OCI-LY3 (cell line): Measurements from ENCODE around the gene GZMA.
A peak's percentile ranks its signal among the peaks of the same experiment; 100 is the strongest.

ENCODE experiments used
- H2AFZ ChIP-seq: fragments of 200-600, 300-600 bp; shearing (Covaris generic); 2 replicates; pipeline ENCODE4 v1.6.0; 2014; ENCODE audit warnings: antibody characterized with exemption, low read depth, low read length
- H3K27ac ChIP-seq: fragments of 200-600, 300-600 bp; sonication (generic); 2 replicates; pipeline ENCODE4 v1.5.1; 2014; ENCODE audit warnings: mild to moderate bottlenecking, low read length, moderate library complexity, mixed read lengths
- H3K27me3 ChIP-seq: fragments of 200-600, 300-600 bp; sonication (generic); 2 replicates; pipeline ENCODE4 v1.6.1; 2014; ENCODE audit warnings: low read depth, low read length, mixed read lengths
- H3K36me3 ChIP-seq: fragments of 200-600, 300-600 bp; sonication (generic); replicated peaks from 2 replicates; pipeline ENCODE3; 2014; ENCODE audit warnings: low read depth, low read length, mixed read lengths
- H3K4me1 ChIP-seq: fragments of 300-600, 200-600 bp; sonication (generic); 2 replicates; pipeline ENCODE4 v1.6.1; 2014; ENCODE audit warnings: low read length, mixed read lengths
- H3K4me2 ChIP-seq: fragments of 200-600, 300-600 bp; sonication (generic); 2 replicates; pipeline ENCODE4 v1.6.1; 2014; ENCODE audit warnings: low read length, mixed read lengths
- H3K4me3 ChIP-seq: fragments of 300-600, 200-600 bp; sonication (generic); 2 replicates; pipeline ENCODE4 v1.5.1; 2014; ENCODE audit warnings: antibody characterized with exemption, mild to moderate bottlenecking, low read length, moderate library complexity
- H3K79me2 ChIP-seq: fragments of 300-600, 200-600 bp; shearing (Covaris generic); 2 replicates; pipeline ENCODE4 v1.6.1; 2014; ENCODE audit warnings: mild to moderate bottlenecking, low read length, mixed read lengths
- H3K9ac ChIP-seq: fragments of 300-600, 200-600 bp; shearing (Covaris generic); 2 replicates; pipeline ENCODE4 v1.6.0; 2014; ENCODE audit warnings: mild to moderate bottlenecking, low read length, moderate library complexity
- H3K9me3 ChIP-seq: fragments of 200-600, 300-600 bp; shearing (Covaris generic); 2 replicates; pipeline ENCODE4 v1.6.1; 2014; ENCODE audit warnings: low read length, mixed read lengths; ENCODE audit not compliant: insufficient read depth
- H4K20me1 ChIP-seq: fragments of 200-600, 300-600 bp; sonication (generic); 2 replicates; pipeline ENCODE4 v1.6.1; 2016; ENCODE audit warnings: low read length, mixed read lengths; ENCODE audit not compliant: insufficient read depth
- CTCF ChIP-seq: fragments of 200-600, 300-600 bp; sonication (generic); IDR thresholded peaks from 2 replicates; pipeline ENCODE4 v1.5.1; 2014; ENCODE audit warnings: antibody characterized with exemption, low read length, low read depth
- EZH2phosphoT487 ChIP-seq: fragments of 200-600 bp; shearing (Covaris generic); IDR thresholded peaks from 2 replicates; pipeline ENCODE4 v1.6.1; 2018; ENCODE audit warnings: antibody characterized with exemption, mixed run types, low read depth

The GZMA gene

GRCh38 chr5:55143624-55144023 is 41.2 kb downstream of the GZMA start:
- Histone ChIP-seq H3K79me2 (no peaks in the 10 kb centered on the region), H3K36me3 (no peaks in the 10 kb centered on the region)
- TF ChIP-seq CTCF = no peak
- TF ChIP-seq EZH2phosphoT487 = no peak

GRCh38 chr5:55146080-55146479 is 43.6 kb downstream of the GZMA start:
- Histone ChIP-seq H3K36me3 (no peaks in the 10 kb centered on the region), H3K27me3 (peaks cover 50% of the 10 kb centered on the region), H4K20me1 (no peaks in the 10 kb centered on the region), H3K9me3 (no peaks in the 10 kb centered on the region), H3K79me2 (no peaks in the 10 kb centered on the region), H3K4me1 (0 out of 2 replicates have a peak, but pooled peaks cover 4% of the 10 kb centered on the region), H2AFZ (no peak overlapping the region), H3K4me3 (peak overlapping the region; percentile 22; the same call in 1 of the 2 replicates), H3K4me2 (peak overlapping the region; percentile 41), H3K27ac (no peak overlapping the region), H3K9ac (no peak overlapping the region)
- no peak for TF ChIP-seq CTCF
- TF ChIP-seq EZH2phosphoT487 = no peak

More at GRCh38 chr5:55143624-55144023, 41.2 kb downstream of the GZMA start:
- peaks cover 35% of the 10 kb centered on the region for H3K27me3 ChIP-seq
- H2AFZ ChIP-seq = no peak overlapping the region
- H4K20me1 ChIP-seq = no peaks in the 10 kb centered on the region
- H3K27ac ChIP-seq = no peak overlapping the region
- no peak overlapping the region for H3K4me3 ChIP-seq
- H3K4me1 ChIP-seq = 0 out of 2 replicates have a peak, but pooled peaks cover 4% of the 10 kb centered on the region
- no peaks in the 10 kb centered on the region for H3K9me3 ChIP-seq
- no peak overlapping the region for H3K9ac ChIP-seq
- H3K4me2 ChIP-seq = no peak overlapping the region

- Histone ChIP-seq H3K4me2 (peak overlapping the region; percentile 41), H2AFZ (no peak overlapping the region), H3K36me3 (no peaks in the 10 kb centered on the region), H3K9ac (no peak overlapping the region), H3K27me3 (peaks cover 52% of the 10 kb centered on the region), H4K20me1 (no peaks in the 10 kb centered on the region), H3K4me3 (peak overlapping the region; percentile 22; the same call in 1 of the 2 replicates), H3K9me3 (no peaks in the 10 kb centered on the region), H3K27ac (no peak overlapping the region), H3K79me2 (no peaks in the 10 kb centered on the region), H3K4me1 (0 out of 2 replicates have a peak, but pooled peaks cover 4% of the 10 kb centered on the region)
- TF ChIP-seq EZH2phosphoT487 = no peak
- TF ChIP-seq CTCF = peak; percentile 87
Measured at GRCh38 chr5:55146543-55147151, 44.2 kb downstream of the GZMA start.

- H2AFZ ChIP-seq = no peak overlapping the region
Measured at GRCh38 chr5:55149308-55149795, 46.9 kb downstream of the GZMA start.

More at GRCh38 chr5:55149308-55149795, 46.9 kb downstream of the GZMA start:
- Histone ChIP-seq H3K9me3 (no peaks in the 10 kb centered on the region), H3K36me3 (no peaks in the 10 kb centered on the region), H3K79me2 (no peaks in the 10 kb centered on the region), H3K27ac (no peak overlapping the region), H3K9ac (no peak overlapping the region), H3K4me1 (0 out of 2 replicates have a peak, but pooled peaks cover 4% of the 10 kb centered on the region), H3K4me3 (no peak overlapping the region), H4K20me1 (no peaks in the 10 kb centered on the region), H3K27me3 (peaks cover 56% of the 10 kb centered on the region), H3K4me2 (no peak overlapping the region)
- TF ChIP-seq CTCF (no peak), EZH2phosphoT487 (no peak)
